ENCODE data around the gene BMP2K.
A peak's percentile ranks its signal among the peaks of the same experiment; 100 is the strongest.
"Not testable (repeated sequence)": the region's sequence is repeated elsewhere in the genome, so short reads cannot be mapped to it uniquely, and the experiment has no call there.

The BMP2K gene

DNA sequence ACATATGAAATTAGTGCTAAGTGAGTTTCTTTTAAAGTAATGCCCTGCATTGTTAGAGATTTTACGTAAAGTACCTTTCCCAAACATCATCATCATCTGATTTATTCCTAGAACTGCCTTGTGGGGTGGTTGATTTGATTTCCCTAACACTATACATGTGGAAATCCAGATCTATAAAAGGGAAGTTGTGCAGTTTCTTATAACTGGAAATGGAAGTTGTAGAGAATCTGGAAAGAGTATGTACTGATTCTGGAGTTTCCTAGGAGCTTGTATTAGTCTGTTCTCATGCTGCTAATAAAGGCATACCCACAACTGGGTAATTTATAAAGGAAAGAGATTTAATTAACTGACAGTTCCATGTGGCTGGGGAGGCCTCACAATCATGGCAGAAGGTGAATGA lies 47.9 kb downstream of the BMP2K start:
- H3K27me3 Mint-ChIP-seq, result no peaks in the 10 kb centered on the region
- peaks cover 79% of the 10 kb centered on the region for H3K36me3 Mint-ChIP-seq (ENCODE audit: low read depth)
- peaks cover 42% of the 10 kb centered on the region for H3K4me1 Mint-ChIP-seq (ENCODE audit: low read depth)
- H3K9me3 Mint-ChIP-seq, result no peaks in the 10 kb centered on the region
- intact Hi-C loops (cut with micrococcal nuclease), result no loop called here
- peak overlapping the region; percentile 45 for H3K27ac Mint-ChIP-seq
- no peak overlapping the region for H3K4me3 Mint-ChIP-seq

DNA sequence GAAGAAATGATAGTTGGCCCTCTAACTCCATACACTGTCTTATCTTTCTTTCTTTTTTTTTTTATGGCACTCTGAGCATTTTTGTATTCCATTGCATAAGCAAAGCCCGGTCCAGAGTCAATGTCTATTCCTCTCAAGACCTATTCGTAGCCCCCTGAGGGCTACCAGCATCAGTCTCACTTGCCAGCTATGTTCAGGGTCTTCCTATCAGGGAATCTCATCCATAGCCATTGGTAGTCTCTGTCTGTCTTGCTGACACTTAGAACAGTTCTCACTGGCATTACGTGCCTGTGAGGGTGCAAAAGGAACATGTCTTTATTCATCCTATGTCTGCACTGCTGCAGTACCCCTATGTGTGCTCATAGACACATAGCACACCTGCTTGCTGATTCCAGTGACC lies 51.0 kb downstream of the BMP2K start:
- Mint-ChIP-seq H3K36me3 (ENCODE audit: low read depth) (peaks cover 84% of the 10 kb centered on the region), H3K4me3 (no peak overlapping the region), H3K4me1 (ENCODE audit: low read depth) (peaks cover 49% of the 10 kb centered on the region), H3K27me3 (no peaks in the 10 kb centered on the region), H3K27ac (peak overlapping the region; percentile 6), H3K9me3 (no peaks in the 10 kb centered on the region)
- intact Hi-C loops (cut with micrococcal nuclease), result no loop called here

DNA sequence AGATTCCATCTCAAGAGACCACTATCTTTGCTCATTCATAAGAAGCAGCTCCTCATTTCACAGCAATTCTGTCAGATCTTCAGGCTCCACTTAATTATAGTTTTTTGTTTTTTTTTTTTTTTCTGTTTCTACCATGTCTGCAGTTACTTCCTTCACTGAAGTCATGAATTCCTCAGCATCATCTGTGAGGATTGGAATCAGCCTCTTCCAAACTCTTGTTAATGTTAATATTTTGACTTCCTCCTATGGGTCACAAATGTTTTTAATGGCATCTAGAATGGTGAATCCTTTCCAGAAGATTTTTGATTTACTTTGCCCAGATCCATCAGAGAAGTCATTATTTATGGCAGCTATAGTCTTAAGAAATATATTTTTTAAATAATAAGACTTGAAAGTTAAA lies 53.1 kb downstream of the BMP2K start:
- Mint-ChIP-seq H3K9me3 (no peaks in the 10 kb centered on the region), H3K36me3 (ENCODE audit: low read depth) (peaks cover 88% of the 10 kb centered on the region), H3K4me3 (no peak overlapping the region), H3K4me1 (ENCODE audit: low read depth) (peaks cover 42% of the 10 kb centered on the region), H3K27me3 (no peaks in the 10 kb centered on the region), H3K27ac (peak overlapping the region; percentile 57)
- intact Hi-C loops (cut with micrococcal nuclease), result no loop called here

GRCh38 chr4:78839676-78840075 lies 63.5 kb downstream of the BMP2K start:
- intact Hi-C loops (cut with micrococcal nuclease), result loop anchor here (5.0 kb wide), 2 partner anchors 32 to 43 kb away; no protein-coding TSS in a partner anchor
- H3K4me3 Mint-ChIP-seq, result not testable (repeated sequence)

GRCh38 chr4:78840286-78840685 lies 64.1 kb downstream of the BMP2K start:
- not testable (repeated sequence) for H3K27ac Mint-ChIP-seq

More at GRCh38 chr4:78839676-78840075, 63.5 kb downstream of the BMP2K start:
- H3K36me3 Mint-ChIP-seq (ENCODE audit: low read depth), result peaks cover 77% of the 10 kb centered on the region
- not testable (repeated sequence) for H3K27me3 Mint-ChIP-seq; H3K27ac Mint-ChIP-seq; H3K9me3 Mint-ChIP-seq; H3K4me1 Mint-ChIP-seq (ENCODE audit: low read depth)

DNA sequence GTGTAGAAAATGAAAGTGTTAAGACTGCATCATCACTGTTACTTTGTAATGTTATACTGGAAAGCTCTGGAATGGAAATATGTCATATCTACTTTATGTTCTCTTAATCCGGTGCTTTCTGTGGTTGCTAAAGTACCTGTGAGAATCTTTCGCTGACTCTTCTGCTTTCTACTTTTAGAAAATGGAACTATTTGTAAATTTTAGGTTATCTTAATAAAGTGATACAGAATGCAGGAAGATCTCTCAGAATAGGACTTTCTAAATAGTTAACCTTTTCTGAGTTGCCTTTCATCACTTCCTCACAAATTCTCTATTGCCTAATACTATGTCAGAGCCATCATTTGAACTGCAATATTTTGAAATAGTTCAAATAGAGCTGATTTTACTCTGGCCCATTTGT lies 69.3 kb downstream of the BMP2K start:
- intact Hi-C loops (cut with micrococcal nuclease), result no loop called here
- no peak overlapping the region for H3K4me3 Mint-ChIP-seq
- H3K27me3 Mint-ChIP-seq, result no peaks in the 10 kb centered on the region
- H3K9me3 Mint-ChIP-seq, result no peaks in the 10 kb centered on the region
- H3K4me1 Mint-ChIP-seq (ENCODE audit: low read depth), result peaks cover 7% of the 10 kb centered on the region
- H3K27ac Mint-ChIP-seq, result no peak overlapping the region
- peaks cover 39% of the 10 kb centered on the region for H3K36me3 Mint-ChIP-seq (ENCODE audit: low read depth)

More at GRCh38 chr4:78840286-78840685, 64.1 kb downstream of the BMP2K start:
- H3K36me3 Mint-ChIP-seq (ENCODE audit: low read depth), result peaks cover 71% of the 10 kb centered on the region
- not testable (repeated sequence) for H3K4me3 Mint-ChIP-seq; H3K4me1 Mint-ChIP-seq (ENCODE audit: low read depth); H3K27me3 Mint-ChIP-seq; H3K9me3 Mint-ChIP-seq
- intact Hi-C loops (cut with micrococcal nuclease), result loop anchor here (5.0 kb wide), 2 partner anchors 33 to 42 kb away; no protein-coding TSS in a partner anchor

DNA sequence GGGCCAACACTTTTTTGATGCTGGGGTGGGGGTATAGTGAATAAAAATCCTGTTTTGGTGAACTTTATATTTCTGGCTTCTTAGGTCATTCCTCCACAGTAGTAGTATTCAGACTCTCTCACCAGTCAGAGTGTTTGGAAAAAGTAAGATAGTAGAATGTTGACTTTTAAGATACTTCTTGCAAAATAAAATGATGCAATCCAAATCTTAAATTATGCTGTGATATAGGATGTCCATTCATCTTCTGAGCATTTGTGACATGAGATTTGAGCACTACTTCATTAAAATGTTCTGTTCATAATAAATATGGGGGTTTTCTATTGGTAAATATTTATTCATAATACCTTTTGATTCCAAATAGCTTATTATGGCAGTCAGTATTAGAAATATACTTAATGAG lies 70.1 kb downstream of the BMP2K start:
- Mint-ChIP-seq H3K36me3 (ENCODE audit: low read depth) (peaks cover 45% of the 10 kb centered on the region), H3K4me3 (no peak overlapping the region), H3K9me3 (no peaks in the 10 kb centered on the region), H3K27me3 (no peaks in the 10 kb centered on the region), H3K4me1 (ENCODE audit: low read depth) (peaks cover 7% of the 10 kb centered on the region), H3K27ac (no peak overlapping the region)
- intact Hi-C loops (cut with micrococcal nuclease), result no loop called here

DNA sequence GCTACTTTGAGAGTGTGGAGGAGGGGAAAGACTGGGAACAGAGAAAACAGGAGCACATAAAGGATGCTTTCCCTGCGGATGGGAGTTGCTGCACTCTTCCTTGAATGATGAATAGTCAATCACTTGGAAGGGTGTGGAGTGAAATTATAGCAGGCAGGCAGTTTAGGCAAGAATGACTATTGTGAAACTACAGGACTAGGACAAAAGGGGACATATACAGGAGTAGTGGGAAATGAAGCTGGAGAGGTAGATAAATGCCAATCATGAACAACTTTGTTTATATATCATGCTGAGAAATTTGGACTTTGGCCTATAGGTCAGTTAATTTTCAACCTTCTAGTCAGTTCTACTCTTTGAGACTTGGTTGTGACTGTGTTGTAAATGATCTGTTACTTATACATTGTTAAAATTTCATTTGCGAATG lies 86.2 kb downstream of the BMP2K start:
- peaks cover 78% of the 10 kb centered on the region for H3K36me3 Mint-ChIP-seq (ENCODE audit: low read depth)
- H3K4me3 Mint-ChIP-seq, result no peak overlapping the region
- H3K4me1 Mint-ChIP-seq (ENCODE audit: low read depth), result no peaks in the 10 kb centered on the region
- intact Hi-C loops (cut with micrococcal nuclease), result no loop called here
- H3K27ac Mint-ChIP-seq, result no peak overlapping the region
- no peaks in the 10 kb centered on the region for H3K9me3 Mint-ChIP-seq
- H3K27me3 Mint-ChIP-seq, result no peaks in the 10 kb centered on the region

DNA sequence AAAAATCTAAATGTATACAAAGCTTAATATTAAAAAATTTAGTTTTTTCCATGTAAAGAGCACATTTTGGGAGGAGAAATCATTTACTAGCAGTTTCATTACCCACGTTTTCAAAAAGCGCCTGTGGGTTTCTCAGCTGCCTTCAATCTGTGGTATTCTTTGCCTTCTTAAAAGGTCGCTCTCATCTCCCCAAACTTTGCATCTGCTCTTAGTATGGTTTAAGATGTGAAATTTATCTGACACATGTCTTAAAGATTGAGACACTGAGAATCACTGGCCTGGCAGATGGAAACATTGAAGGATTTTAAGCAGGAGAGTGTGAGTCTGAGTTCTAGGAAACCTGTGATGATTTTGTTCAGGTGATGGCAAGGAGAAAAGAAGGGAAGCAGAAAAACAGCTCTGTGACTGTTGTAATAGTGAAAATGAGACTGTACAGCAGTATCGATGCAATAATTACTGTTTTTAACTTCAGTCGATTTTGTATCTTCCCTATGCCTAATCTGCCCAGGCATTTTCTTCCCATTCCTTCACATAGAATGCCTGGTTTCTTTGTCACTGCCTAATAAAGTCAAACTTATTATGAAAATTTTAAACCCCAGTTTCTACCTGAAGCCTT lies 87.2 kb downstream of the BMP2K start:
- no peak overlapping the region for H3K4me3 Mint-ChIP-seq
- intact Hi-C loops (cut with micrococcal nuclease), result no loop called here
- H3K27me3 Mint-ChIP-seq, result no peaks in the 10 kb centered on the region
- H3K36me3 Mint-ChIP-seq (ENCODE audit: low read depth), result peaks cover 82% of the 10 kb centered on the region
- H3K27ac Mint-ChIP-seq, result no peak overlapping the region
- H3K9me3 Mint-ChIP-seq, result no peaks in the 10 kb centered on the region
- H3K4me1 Mint-ChIP-seq (ENCODE audit: low read depth), result no peaks in the 10 kb centered on the region

DNA sequence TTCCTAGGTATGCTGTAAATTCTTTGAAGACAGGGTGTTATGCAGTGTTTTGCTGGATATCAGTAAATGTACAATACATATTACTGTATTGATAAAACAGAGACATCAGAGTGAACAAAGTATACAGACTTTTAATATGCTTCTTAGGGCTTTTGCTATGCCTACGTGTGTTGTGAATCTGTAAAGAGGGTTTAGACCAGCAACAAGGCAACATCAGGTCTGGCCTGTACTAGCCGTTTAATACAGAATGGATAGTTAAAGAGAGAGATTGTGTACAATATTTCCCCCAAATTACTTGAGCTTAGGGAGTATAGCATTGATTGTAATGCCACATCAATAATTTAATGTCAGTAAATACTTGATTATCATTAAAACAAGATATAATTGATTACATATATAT lies 87.8 kb downstream of the BMP2K start:
- H3K27ac Mint-ChIP-seq, result no peak overlapping the region
- intact Hi-C loops (cut with micrococcal nuclease), result loop anchor here (2.0 kb wide), 1 partner anchor 251 kb away; no protein-coding TSS in a partner anchor
- no peaks in the 10 kb centered on the region for H3K4me1 Mint-ChIP-seq (ENCODE audit: low read depth)
- H3K36me3 Mint-ChIP-seq (ENCODE audit: low read depth), result peaks cover 89% of the 10 kb centered on the region
- H3K9me3 Mint-ChIP-seq, result no peaks in the 10 kb centered on the region
- no peak overlapping the region for H3K4me3 Mint-ChIP-seq
- no peaks in the 10 kb centered on the region for H3K27me3 Mint-ChIP-seq

DNA sequence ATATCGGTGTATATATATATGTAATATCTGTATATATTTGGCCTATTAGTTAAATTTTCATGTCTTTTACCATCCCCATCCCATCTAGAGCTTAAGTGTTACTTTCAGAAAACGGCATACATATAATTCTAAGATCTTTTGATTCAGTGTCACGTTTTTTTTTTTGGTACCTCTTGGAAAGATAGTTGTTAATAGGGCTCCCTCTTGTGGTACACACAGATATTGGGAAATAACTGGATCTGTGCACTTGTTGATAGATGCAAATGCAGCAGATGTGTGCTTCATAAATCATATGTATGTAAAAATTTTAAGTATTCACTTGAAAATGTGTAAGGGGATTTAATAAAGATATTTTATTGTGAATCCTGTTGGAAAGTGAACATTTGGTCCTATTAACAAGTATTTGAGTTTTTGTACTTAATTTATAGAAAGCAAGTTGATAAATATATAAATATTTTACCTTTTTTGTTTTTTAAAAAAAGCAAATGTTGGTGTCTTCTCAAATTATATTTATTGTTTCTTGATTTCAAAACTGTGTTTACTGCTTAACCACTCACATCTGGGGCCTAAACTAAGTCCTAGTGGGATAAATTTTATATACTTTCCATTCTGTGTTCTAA lies 88.4 kb downstream of the BMP2K start:
- peaks cover 90% of the 10 kb centered on the region for H3K36me3 Mint-ChIP-seq (ENCODE audit: low read depth)

GRCh38 chr4:78865451-78865850 lies 89.3 kb downstream of the BMP2K start:
- no peak overlapping the region for H3K4me3 Mint-ChIP-seq
- H3K4me1 Mint-ChIP-seq (ENCODE audit: low read depth), result no peaks in the 10 kb centered on the region
- H3K27ac Mint-ChIP-seq, result no peak overlapping the region
- H3K36me3 Mint-ChIP-seq (ENCODE audit: low read depth), result peaks cover 87% of the 10 kb centered on the region
- no peaks in the 10 kb centered on the region for H3K9me3 Mint-ChIP-seq
- no peaks in the 10 kb centered on the region for H3K27me3 Mint-ChIP-seq
- intact Hi-C loops (cut with micrococcal nuclease), result loop anchor here (2.0 kb wide), 1 partner anchor 253 kb away; no protein-coding TSS in a partner anchor

More for the DNA sequence above, 88.4 kb downstream of the BMP2K start:
- no peaks in the 10 kb centered on the region for H3K4me1 Mint-ChIP-seq (ENCODE audit: low read depth)
- no peaks in the 10 kb centered on the region for H3K9me3 Mint-ChIP-seq
- no peaks in the 10 kb centered on the region for H3K27me3 Mint-ChIP-seq
- H3K4me3 Mint-ChIP-seq, result no peak overlapping the region
- no peak overlapping the region for H3K27ac Mint-ChIP-seq
- intact Hi-C loops (cut with micrococcal nuclease), result loop anchor here (2.0 kb wide), 1 partner anchor 252 kb away; no protein-coding TSS in a partner anchor

GRCh38 chr4:78868712-78869111 lies 92.6 kb downstream of the BMP2K start:
- Mint-ChIP-seq H3K36me3 (ENCODE audit: low read depth) (peaks cover 96% of the 10 kb centered on the region), H3K27ac (peak overlapping the region; percentile 56)
- H3K27me3 Mint-ChIP-seq; H3K4me1 Mint-ChIP-seq (ENCODE audit: low read depth); intact Hi-C loops (cut with micrococcal nuclease); H3K9me3 Mint-ChIP-seq; H3K4me3 Mint-ChIP-seq: not testable (repeated sequence)

GRCh38 chr4:78870056-78870455 lies 93.9 kb downstream of the BMP2K start:
- Mint-ChIP-seq H3K27me3 (no peaks in the 10 kb centered on the region), H3K36me3 (ENCODE audit: low read depth) (peaks cover 96% of the 10 kb centered on the region), H3K4me3 (no peak overlapping the region), H3K9me3 (no peaks in the 10 kb centered on the region), H3K27ac (no peak overlapping the region), H3K4me1 (ENCODE audit: low read depth) (no peaks in the 10 kb centered on the region)
- intact Hi-C loops (cut with micrococcal nuclease), result no loop called here
